GM19043 (cell line): ENCODE data around the gene PCDHA8.
"Not testable (repeated sequence)": the region's sequence is repeated elsewhere in the genome, so short reads cannot be mapped to it uniquely, and the experiment has no call there.

Source experiments
- ATAC-seq: cut with Tn5 transposase; IDR thresholded peaks from one replicate; pipeline ENCODE4 v1.9.1; 2021; ENCODE audit warnings: low read depth; ENCODE audit not compliant: unreplicated experiment

PCDHA8 gene

DNA sequence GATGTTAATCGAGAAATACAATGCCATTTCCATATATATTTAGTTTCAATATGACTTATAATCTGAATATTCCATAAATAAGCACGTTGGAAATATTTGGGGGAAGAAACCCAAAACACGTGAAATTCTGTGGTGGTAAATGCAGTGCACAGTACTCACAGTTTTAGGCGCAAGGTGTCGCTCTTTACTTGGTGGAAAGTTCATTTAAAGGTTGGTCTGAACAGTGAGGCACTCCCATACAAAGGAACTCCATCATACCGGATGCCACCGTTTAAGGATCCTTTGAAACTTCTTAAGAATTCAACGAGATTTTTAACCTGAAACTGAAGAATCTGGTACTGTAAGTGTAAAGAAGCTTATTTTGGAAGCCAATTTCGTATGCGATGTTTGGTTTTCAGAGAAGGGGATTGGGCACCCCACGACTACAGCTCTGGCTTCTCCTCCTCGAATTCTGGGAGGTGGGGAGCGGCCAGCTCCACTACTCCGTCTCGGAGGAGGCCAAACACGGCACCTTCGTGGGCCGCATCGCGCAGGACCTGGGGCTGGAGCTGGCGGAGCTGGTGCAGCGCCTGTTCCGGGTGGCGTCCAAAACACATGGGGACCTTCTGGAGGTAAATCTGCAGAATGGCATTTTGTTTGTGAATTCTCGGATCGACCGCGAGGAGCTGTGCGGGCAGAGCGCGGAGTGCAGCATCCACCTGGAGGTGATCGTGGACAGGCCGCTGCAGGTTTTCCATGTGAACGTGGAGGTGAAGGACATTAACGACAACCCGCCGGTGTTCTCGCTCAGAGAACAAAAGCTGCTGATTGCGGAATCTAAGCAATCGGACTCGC is 28.0 kb downstream of the PCDHA8 start, which contains the start of gene PCDHA11:
TSS of gene PCDHA11 (plus strand) at position 237 of the 834 bp plus-strand sequence. CDS start at position 384, 147 bp downstream.
- ATAC-seq: no peak

DNA sequence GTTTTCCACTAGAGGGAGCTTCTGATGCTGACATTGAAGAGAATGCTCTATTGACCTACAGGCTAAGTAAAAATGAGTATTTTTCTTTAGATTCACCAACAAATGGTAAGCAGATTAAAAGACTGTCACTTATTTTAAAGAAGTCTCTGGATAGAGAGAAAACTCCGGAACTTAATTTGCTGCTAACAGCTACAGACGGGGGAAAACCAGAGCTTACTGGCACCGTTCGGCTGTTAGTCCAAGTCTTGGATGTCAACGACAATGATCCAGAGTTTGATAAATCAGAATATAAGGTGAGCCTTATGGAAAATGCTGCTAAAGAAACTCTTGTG is 28.5 kb downstream of the PCDHA8 start:
- ATAC-seq: no peak

DNA sequence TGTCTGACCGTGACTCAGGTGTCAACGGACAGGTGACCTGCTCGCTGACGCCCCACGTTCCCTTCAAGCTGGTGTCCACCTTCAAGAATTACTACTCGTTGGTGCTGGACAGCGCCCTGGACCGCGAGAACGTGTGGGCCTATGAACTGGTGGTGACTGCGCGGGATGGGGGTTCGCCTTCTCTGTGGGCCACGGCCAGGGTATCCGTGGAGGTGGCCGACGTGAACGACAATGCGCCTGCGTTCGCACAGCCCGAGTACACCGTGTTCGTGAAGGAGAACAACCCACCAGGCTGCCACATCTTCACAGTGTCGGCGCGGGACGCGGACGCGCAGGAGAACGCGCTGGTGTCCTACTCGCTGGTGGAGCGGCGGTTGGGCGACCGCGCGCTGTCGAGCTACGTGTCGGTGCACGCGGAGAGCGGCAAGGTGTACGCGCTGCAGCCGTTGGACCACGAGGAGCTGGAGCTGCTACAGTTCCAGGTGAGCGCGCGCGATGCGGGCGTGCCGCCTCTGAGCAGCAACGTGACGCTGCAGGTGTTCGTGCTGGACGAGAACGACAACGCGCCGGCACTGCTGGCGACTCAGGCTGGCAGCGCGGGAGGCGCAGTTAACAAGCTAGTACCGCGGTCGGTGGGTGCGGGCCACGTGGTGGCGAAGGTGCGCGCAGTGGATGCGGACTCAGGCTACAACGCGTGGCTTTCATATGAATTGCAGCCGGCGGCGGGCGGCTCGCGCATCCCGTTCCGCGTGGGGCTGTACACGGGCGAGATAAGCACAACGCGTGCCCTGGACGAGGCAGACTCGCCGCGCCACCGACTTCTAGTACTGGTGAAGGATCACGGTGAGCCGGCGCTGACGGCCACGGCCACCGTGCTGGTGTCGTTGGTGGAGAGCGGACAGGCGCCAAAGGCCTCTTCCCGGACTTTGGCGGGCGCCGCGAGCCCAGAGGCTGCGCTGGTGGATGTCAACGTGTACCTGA is 29.5 kb downstream of the PCDHA8 start:
- no peak for ATAC-seq

DNA sequence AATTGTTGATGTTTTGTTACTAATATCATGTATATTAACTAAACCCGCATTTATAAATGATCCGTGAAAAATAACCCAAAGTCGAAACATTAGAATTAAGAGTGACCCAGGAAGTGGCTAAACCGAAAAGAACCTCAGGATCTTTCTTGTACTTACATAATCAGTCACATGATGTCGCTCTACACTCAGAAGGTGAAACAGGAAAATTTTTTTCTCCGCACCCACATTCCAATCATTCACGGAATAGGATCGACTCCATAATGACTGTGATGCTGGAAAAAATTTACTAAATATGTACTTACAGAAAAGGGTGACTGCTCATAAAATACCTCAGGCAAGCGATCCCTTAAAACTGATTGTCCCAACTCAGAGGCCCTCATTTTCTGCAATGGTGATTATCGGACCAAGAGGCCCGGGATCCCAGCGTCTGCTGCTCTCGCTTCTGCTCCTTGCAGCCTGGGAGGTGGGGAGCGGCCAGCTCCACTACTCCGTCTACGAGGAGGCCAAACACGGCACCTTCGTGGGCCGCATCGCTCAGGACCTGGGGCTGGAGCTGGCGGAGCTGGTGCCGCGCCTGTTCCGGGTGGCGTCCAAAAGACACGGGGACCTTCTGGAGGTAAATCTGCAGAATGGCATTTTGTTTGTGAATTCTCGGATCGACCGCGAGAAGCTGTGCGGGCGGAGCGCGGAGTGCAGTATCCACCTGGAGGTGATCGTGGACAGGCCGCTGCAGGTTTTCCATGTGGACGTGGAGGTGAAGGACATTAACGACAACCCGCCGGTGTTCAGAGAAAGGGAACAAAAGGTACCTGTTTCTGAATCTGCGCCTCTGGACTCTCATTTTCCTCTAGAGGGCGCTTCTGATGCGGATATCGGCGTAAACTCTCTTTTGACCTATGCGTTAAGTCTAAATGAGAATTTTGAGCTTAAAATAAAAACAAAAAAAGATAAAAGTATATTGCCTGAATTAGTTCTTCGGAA is 34.4 kb downstream of the PCDHA8 start, which contains the start of gene PCDHA12:
TSS of gene PCDHA12 (plus strand) at position 224 of the 981 bp plus-strand sequence. CDS start at position 389, 165 bp downstream.
- ATAC-seq: no peak

DNA sequence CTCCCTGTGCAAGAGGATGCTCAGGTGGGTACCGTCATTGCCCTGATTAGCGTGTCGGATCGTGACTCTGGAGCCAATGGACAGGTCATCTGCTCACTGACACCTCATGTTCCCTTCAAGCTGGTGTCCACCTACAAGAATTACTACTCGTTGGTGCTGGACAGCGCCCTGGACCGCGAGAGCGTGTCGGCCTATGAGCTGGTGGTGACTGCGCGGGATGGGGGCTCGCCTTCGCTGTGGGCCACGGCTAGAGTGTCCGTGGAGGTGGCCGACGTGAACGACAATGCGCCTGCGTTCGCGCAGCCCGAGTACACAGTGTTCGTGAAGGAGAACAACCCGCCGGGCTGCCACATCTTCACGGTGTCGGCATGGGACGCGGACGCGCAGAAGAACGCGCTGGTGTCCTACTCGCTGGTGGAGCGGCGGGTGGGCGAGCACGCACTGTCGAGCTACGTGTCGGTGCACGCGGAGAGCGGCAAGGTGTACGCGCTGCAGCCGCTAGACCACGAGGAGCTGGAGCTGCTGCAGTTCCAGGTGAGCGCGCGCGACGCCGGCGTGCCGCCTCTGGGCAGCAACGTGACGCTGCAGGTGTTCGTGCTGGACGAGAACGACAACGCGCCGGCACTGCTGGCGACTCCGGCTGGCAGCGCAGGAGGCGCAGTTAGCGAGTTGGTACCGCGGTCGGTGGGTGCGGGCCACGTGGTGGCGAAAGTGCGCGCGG is 35.7 kb downstream of the PCDHA8 start:
- not testable (repeated sequence) for ATAC-seq

DNA sequence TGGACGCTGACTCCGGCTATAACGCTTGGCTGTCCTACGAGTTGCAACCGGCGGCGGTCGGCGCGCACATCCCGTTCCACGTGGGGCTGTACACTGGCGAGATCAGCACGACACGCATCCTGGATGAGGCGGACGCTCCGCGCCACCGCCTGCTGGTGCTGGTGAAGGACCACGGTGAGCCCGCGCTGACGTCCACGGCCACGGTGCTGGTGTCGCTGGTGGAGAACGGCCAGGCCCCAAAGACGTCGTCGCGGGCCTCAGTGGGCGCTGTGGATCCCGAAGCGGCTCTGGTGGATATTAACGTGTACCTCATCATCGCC is 36.2 kb downstream of the PCDHA8 start:
- no peak for ATAC-seq

DNA sequence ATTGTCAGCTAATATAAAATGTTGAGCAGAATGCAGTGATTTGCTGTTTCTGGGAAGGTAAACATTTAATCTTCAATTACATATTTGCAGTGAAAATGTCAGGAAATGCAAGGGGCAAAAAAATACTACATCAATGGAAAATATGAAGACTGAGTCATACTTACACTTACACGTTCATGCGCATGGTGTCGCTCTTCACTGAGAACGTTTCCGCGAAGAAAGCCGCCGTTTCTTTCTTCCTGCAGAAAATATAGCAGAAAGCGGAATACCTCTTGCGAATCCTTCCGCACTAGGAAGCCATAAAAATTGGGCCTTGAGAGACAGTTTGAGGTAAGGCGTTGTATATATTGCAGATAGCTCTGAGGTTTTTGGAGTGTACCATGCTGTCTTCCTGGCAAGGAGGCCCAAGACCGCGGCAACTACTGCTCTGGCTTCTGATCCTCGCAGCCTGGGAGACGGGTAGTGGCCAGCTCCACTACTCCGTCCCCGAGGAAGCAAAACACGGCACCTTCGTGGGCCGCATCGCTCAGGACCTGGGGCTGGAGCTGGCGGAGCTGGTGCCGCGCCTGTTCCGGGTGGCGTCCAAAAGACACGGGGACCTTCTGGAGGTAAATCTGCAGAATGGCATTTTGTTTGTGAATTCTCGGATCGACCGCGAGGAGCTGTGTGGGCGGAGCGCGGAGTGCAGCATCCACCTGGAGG is 41.1 kb downstream of the PCDHA8 start, which contains the start of gene PCDHA13:
TSS of gene PCDHA13 (plus strand) at position 236 of the 702 bp plus-strand sequence. CDS start at position 381, 145 bp downstream.
- ATAC-seq: no peak

DNA sequence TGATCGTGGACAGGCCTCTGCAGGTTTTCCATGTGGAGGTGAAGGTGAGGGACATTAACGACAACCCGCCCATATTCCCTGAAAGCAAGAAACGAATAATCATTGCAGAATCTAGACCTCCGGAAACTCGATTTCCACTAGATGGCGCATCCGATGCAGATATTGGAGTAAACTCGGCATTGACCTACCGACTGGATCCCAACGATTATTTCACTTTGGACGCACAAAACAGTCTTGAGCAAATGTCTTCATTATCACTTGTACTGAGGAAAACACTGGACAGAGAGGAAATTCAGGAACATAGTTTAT is 41.6 kb downstream of the PCDHA8 start:
- no peak for ATAC-seq

DNA sequence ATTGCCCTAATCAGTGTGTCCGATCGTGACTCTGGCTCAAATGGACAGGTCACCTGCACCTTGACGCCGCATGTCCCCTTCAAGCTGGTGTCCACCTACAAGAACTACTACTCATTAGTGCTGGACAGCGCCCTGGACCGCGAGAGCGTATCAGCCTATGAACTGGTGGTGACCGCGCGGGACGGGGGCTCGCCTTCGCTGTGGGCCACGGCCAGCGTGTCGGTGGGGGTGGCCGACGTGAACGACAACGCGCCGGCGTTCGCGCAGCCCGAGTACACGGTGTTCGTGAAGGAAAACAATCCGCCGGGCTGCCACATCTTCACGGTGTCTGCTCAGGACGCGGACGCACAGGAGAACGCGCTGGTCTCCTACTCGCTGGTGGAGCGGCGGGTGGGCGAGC is 42.4 kb downstream of the PCDHA8 start:
- ATAC-seq: no peak

DNA sequence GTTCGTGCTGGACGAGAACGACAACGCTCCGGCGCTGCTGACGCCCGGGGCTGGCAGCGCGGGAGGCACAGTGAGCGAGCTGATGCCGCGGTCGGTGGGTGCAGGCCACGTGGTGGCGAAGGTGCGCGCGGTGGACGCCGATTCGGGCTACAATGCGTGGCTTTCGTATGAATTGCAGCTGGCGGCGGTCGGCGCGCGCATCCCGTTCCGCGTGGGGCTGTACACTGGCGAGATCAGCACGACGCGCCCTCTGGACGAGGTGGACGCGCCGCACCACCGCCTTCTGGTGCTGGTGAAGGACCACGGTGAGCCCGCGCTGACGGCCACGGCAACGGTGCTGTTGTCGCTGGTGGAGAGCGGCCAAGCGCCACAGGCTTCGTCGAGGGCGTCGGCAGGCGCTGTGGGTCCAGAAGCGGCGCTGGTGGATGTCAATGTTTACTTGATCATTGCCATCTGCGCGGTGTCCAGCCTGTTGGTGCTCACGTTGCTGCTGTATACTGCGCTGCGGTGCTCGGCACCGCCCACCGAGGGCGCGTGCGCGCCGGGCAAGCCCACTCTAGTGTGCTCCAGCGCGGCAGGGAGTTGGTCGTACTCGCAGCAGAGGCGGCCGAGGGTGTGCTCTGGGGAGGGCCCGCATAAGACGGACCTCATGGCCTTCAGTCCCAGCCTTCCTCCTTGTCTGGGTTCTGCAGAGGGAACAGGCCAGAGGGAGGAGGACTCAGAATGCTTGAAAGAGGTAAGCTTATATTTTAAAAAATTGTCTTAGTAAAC is 43.1 kb downstream of the PCDHA8 start:
- ATAC-seq: no peak
